HEK293 (cell line): ENCODE results near the gene NRL.

ENCODE experiments used
- GLI4 ChIP-seq: fragments of 450-650 bp; formaldehyde crosslinking; IDR thresholded peaks from 2 replicates; pipeline ENCODE4 v1.5.1; 2016; ENCODE audit warnings: missing biosample characterization, missing genetic modification characterization
- KLF7 ChIP-seq: fragments of 450-650 bp; formaldehyde crosslinking; IDR thresholded peaks from 2 replicates; pipeline ENCODE4 v1.5.1; 2016; ENCODE audit warnings: missing biosample characterization, missing genetic modification characterization, borderline replicate concordance
- SP2 ChIP-seq: fragments of 450-650 bp; formaldehyde crosslinking; IDR thresholded peaks from 2 replicates; pipeline ENCODE4 v1.5.1; 2016; ENCODE audit warnings: missing biosample characterization, missing genetic modification characterization
- TCF7L2 ChIP-seq: IDR thresholded peaks from 2 replicates; pipeline ENCODE4 v1.6.1; 2011; ENCODE audit warnings: low read depth, mild to moderate bottlenecking, inconsistent platforms, low read length, moderate library complexity, borderline replicate concordance
- ZNF140 ChIP-seq: fragments of 450-650 bp; formaldehyde crosslinking; IDR thresholded peaks from 2 replicates; pipeline ENCODE4 v1.5.1; 2016; ENCODE audit warnings: missing biosample characterization, missing genetic modification characterization
- ZNF157 ChIP-seq: fragments of 450-650 bp; formaldehyde crosslinking; IDR thresholded peaks from 2 replicates; pipeline ENCODE4 v1.5.1; 2016; ENCODE audit warnings: missing biosample characterization, missing genetic modification characterization
- ZNF350 ChIP-seq: fragments of 450-650 bp; formaldehyde crosslinking; IDR thresholded peaks from 2 replicates; pipeline ENCODE4 v1.5.0; 2017; ENCODE audit warnings: missing biosample characterization, mild to moderate bottlenecking, missing genetic modification characterization
- ZNF423 ChIP-seq: fragments of 450-650 bp; formaldehyde crosslinking; IDR thresholded peaks from 2 replicates; pipeline ENCODE4 v1.5.1; 2016; ENCODE audit warnings: missing biosample characterization, missing genetic modification characterization
- ZNF530 ChIP-seq: fragments of 450-650 bp; formaldehyde crosslinking; IDR thresholded peaks from 2 replicates; pipeline ENCODE4 v1.5.1; 2016; ENCODE audit warnings: low read depth, missing biosample characterization, missing genetic modification characterization
- ZNF549 ChIP-seq: fragments of 450-650 bp; IDR thresholded peaks from 2 replicates; pipeline ENCODE4 v1.5.1; 2018; ENCODE audit warnings: missing biosample characterization, missing genetic modification characterization, mild to moderate bottlenecking, inconsistent platforms, moderate library complexity
- ZNF792 ChIP-seq: fragments of 450-650 bp; formaldehyde crosslinking; IDR thresholded peaks from 2 replicates; pipeline ENCODE4 v1.5.1; 2016; ENCODE audit warnings: missing biosample characterization, missing genetic modification characterization
- TF ChIP-seq, protein P1 (sequence below): fragments of 450-650 bp; formaldehyde crosslinking; IDR thresholded peaks from 2 replicates; pipeline ENCODE4 v1.5.1; 2016; ENCODE audit warnings: missing biosample characterization, missing genetic modification characterization
- TF ChIP-seq, protein P2 (sequence below): fragments of 450-650 bp; formaldehyde crosslinking; IDR thresholded peaks from 2 replicates; pipeline ENCODE4 v1.5.1; 2016; ENCODE audit warnings: missing biosample characterization, missing genetic modification characterization

DNA sequence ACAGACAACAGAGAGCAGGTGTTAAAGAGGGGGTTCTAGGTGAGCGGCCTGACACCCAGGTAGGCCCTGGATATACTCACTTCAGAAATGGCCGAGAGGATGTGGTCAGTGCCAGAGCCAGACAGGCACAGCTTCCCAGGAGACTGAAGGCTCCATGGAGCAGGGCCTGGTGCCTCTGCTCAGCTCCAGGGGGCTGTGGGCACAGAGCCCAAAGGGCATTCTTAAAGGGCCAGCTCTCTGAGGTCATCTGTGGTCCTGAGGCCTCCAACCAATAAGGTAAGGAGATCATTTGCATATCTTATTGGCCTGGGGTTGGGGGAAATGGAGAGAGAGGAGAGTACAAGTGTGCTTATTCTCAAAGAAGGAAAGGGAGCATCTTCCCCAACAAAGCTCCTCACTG lies 30.3 kb downstream of the NRL start:
- TF ChIP-seq TCF7L2: no peak
- TF ChIP-seq, protein P1, sequence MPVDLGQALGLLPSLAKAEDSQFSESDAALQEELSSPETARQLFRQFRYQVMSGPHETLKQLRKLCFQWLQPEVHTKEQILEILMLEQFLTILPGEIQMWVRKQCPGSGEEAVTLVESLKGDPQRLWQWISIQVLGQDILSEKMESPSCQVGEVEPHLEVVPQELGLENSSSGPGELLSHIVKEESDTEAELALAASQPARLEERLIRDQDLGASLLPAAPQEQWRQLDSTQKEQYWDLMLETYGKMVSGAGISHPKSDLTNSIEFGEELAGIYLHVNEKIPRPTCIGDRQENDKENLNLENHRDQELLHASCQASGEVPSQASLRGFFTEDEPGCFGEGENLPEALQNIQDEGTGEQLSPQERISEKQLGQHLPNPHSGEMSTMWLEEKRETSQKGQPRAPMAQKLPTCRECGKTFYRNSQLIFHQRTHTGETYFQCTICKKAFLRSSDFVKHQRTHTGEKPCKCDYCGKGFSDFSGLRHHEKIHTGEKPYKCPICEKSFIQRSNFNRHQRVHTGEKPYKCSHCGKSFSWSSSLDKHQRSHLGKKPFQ (tag by site-specific recombination): no peak
- TF ChIP-seq, protein P2, sequence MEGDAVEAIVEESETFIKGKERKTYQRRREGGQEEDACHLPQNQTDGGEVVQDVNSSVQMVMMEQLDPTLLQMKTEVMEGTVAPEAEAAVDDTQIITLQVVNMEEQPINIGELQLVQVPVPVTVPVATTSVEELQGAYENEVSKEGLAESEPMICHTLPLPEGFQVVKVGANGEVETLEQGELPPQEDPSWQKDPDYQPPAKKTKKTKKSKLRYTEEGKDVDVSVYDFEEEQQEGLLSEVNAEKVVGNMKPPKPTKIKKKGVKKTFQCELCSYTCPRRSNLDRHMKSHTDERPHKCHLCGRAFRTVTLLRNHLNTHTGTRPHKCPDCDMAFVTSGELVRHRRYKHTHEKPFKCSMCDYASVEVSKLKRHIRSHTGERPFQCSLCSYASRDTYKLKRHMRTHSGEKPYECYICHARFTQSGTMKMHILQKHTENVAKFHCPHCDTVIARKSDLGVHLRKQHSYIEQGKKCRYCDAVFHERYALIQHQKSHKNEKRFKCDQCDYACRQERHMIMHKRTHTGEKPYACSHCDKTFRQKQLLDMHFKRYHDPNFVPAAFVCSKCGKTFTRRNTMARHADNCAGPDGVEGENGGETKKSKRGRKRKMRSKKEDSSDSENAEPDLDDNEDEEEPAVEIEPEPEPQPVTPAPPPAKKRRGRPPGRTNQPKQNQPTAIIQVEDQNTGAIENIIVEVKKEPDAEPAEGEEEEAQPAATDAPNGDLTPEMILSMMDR (tag by site-specific recombination): no peak
- no peak for TF ChIP-seq ZNF530 (tag by site-specific recombination)
- no peak for TF ChIP-seq SP2 (tag by site-specific recombination)
- TF ChIP-seq ZNF140 (tag by site-specific recombination): no peak
- no peak for TF ChIP-seq ZNF792 (tag by site-specific recombination)
- no peak for TF ChIP-seq KLF7 (tag by site-specific recombination)
- no peak for TF ChIP-seq ZNF350 (tag by site-specific recombination)
- TF ChIP-seq ZNF423 (tag by site-specific recombination): no peak
- no peak for TF ChIP-seq GLI4 (tag by site-specific recombination)
- no peak for TF ChIP-seq ZNF549
- no peak for TF ChIP-seq ZNF157 (tag by site-specific recombination)
